Thymus (tissue), 11 donors: ENCODE data around the gene PARK7. TPM values are rescaled to one million over a fixed set of nuclear protein-coding genes. Genes with fewer than 3 reads are reported as not detected.

Experiments
- DNase-seq, 9 donors: peaks; one replicate each; pipeline ENCODE4 v3.0.0-alpha.2; 2013; ENCODE audit warnings: low spot score in 9 of 9, low read depth in 6 of 9, missing footprints in 1 of 9
- H3K27ac ChIP-seq, 2 donors: one replicate each; pipeline ENCODE4 v1.5.1; 2013; ENCODE audit warnings: control low read depth in 1 of 2, low read depth in 1 of 2, low read length in 1 of 2, mild to moderate bottlenecking in 1 of 2, moderate library complexity in 1 of 2
- H3K27me3 ChIP-seq, 2 donors: one replicate each; pipeline ENCODE4 v1.5.1; 2013; ENCODE audit warnings: low read length in 1 of 2; ENCODE audit not compliant: control insufficient read depth in 2 of 2, insufficient read depth in 1 of 2
- H3K36me3 ChIP-seq, 2 donors: one replicate each; pipeline ENCODE4 v1.5.1; 2013; ENCODE audit warnings: low read length in 1 of 2, mild to moderate bottlenecking in 1 of 2, moderate library complexity in 1 of 2; ENCODE audit not compliant: control insufficient read depth in 2 of 2, insufficient read depth in 2 of 2
- H3K4me1 ChIP-seq, 2 donors: one replicate each; pipeline ENCODE4 v1.5.1; 2013; ENCODE audit warnings: low read length in 2 of 2; ENCODE audit not compliant: control insufficient read depth in 2 of 2, insufficient read depth in 2 of 2
- H3K4me3 ChIP-seq, 2 donors: one replicate each; pipeline ENCODE4 v1.5.1; 2013; ENCODE audit warnings: low read length in 2 of 2, control low read depth in 1 of 2, mild to moderate bottlenecking in 1 of 2
- H3K9me3 ChIP-seq, 2 donors: one replicate each; pipeline ENCODE4 v1.5.1; 2013; ENCODE audit warnings: low read length in 1 of 2, mild to moderate bottlenecking in 1 of 2; ENCODE audit not compliant: control insufficient read depth in 2 of 2, insufficient read depth in 1 of 2
- WGBS: extraction: QIAGEN DNeasy Blood & Tissue Kit; methylation state at CpG from one replicate; pipeline ENCODE4 v1.1.7; 2013; 5-methylcytosine and 5-hydroxymethylcytosine counted together
- polyA plus RNA-seq: library from polyadenylated mRNA; stranded (reverse); fragments of 200-250 nt; gene quantifications from one replicate; pipeline ENCODE4 v1.2.3, GENCODE V29; 2013
- total RNA-seq: library from RNA; stranded (reverse); fragments of 120-200 nt; gene quantifications from one replicate; pipeline ENCODE4 v1.2.4, GENCODE V29; 2013
- donor health status: healthy.

The PARK7 gene
- total and polyA plus RNA-seq, 2 donors, result 259 to 326 TPM

- over 99% methylated on average over 5 of the region's 5 CpGs for WGBS
- Histone ChIP-seq H3K9me3 (no peaks in the 10 kb centered on the region), H3K27me3 (no peaks in the 10 kb centered on the region), H3K4me3 (no peak overlapping the region), H3K27ac (no peak overlapping the region), H3K4me1 (no peaks in the 10 kb centered on the region), H3K36me3 (no peaks in the 10 kb centered on the region)
- DNase-seq, result no peak
Observed at GRCh38 chr1:7995437-7995836, 33.9 kb downstream of the PARK7 start.

DNA sequence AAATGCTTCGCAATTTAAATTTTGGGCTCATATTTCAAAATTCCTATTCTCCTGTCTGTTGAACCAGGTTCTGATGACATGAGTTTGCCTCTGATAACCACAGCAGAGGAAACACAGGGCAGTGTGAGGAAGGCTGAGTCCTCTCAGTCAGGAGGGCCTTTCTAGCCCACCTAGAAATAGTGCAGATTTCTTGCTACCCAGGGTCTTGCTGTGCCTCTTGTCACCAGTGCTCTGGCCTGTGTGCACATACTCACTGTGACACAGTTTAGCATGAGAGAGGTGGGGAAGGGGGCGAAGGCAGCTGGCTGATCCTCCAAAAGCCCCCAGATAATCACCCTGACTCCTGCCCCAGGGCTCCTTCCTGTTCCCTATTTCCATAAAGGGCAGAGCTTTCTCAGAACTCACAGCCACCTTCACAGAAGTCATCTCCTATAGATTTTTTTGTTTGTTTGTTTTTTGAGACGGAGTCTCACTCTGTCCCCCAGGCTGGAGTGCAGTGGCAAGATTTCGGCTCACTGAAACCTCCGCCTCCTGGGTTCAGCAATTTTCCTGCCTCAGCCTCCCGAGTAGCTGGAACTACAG lies 40.9 kb downstream of the PARK7 start:
- peak overlapping the region in 1 of 2 donors; percentile 5 for H3K27ac ChIP-seq
- WGBS, result 98% methylated on average over 6 of the region's 6 CpGs

GRCh38 chr1:8002921-8003320 lies 41.4 kb downstream of the PARK7 start:
- Histone ChIP-seq H3K36me3 (peaks cover 0 to 3% of the 10 kb centered on the region in 2 donors), H3K27ac (no peak overlapping the region), H3K4me3 (no peak overlapping the region), H3K4me1 (peaks cover 0 to 10% of the 10 kb centered on the region in 2 donors), H3K9me3 (no peaks in the 10 kb centered on the region), H3K27me3 (no peaks in the 10 kb centered on the region)
- no peak for DNase-seq
- 97% methylated on average over 4 of the region's 4 CpGs for WGBS

More for the DNA sequence above, 40.9 kb downstream of the PARK7 start:
- Histone ChIP-seq H3K27me3 (no peaks in the 10 kb centered on the region), H3K9me3 (no peaks in the 10 kb centered on the region), H3K4me1 (peaks cover 0 to 10% of the 10 kb centered on the region in 2 donors), H3K36me3 (peaks cover 0 to 3% of the 10 kb centered on the region in 2 donors), H3K4me3 (no peak overlapping the region)
- DNase-seq, result no peak

GRCh38 chr1:8003438-8004112 lies 42.1 kb downstream of the PARK7 start:
- Histone ChIP-seq H3K4me3 (no peak overlapping the region), H3K36me3 (peaks cover 0 to 3% of the 10 kb centered on the region in 2 donors), H3K27me3 (no peaks in the 10 kb centered on the region), H3K27ac (peak overlapping the region in 1 of 2 donors; percentile 53), H3K4me1 (peaks cover 0 to 10% of the 10 kb centered on the region in 2 donors), H3K9me3 (no peaks in the 10 kb centered on the region)
- WGBS, result 97% methylated on average over 6 of the region's 6 CpGs
- DNase-seq, result no peak

- 91% methylated on average over 18 of the region's 18 CpGs for WGBS
- no peak for DNase-seq
- peaks cover 0 to 10% of the 10 kb centered on the region in 2 donors for H3K4me1 ChIP-seq
- H3K4me3 ChIP-seq, result no peak overlapping the region
- H3K27me3 ChIP-seq, result no peaks in the 10 kb centered on the region
- no peaks in the 10 kb centered on the region for H3K9me3 ChIP-seq
- peaks cover 0 to 3% of the 10 kb centered on the region in 2 donors for H3K36me3 ChIP-seq
- H3K27ac ChIP-seq, result peak overlapping the region; percentile 53 to 69
Observed at GRCh38 chr1:8004113-8004802, 42.7 kb downstream of the PARK7 start.

GRCh38 chr1:8004803-8005573 lies 43.5 kb downstream of the PARK7 start:
- H3K4me3 ChIP-seq, result no peak overlapping the region

GRCh38 chr1:8006037-8006963 lies 44.8 kb downstream of the PARK7 start:
- Histone ChIP-seq H3K9me3 (no peaks in the 10 kb centered on the region), H3K36me3 (peaks cover 0 to 3% of the 10 kb centered on the region in 2 donors), H3K27me3 (peaks cover 0 to 2% of the 10 kb centered on the region in 2 donors), H3K27ac (peak overlapping the region in 1 of 2 donors; percentile 55), H3K4me3 (no peak overlapping the region), H3K4me1 (peaks cover 0 to 10% of the 10 kb centered on the region in 2 donors)
- WGBS, result 94% methylated on average over 12 of the region's 12 CpGs
- no peak for DNase-seq

More at GRCh38 chr1:8004803-8005573, 43.5 kb downstream of the PARK7 start:
- H3K36me3 ChIP-seq, result peaks cover 0 to 3% of the 10 kb centered on the region in 2 donors
- peaks cover 0 to 10% of the 10 kb centered on the region in 2 donors for H3K4me1 ChIP-seq
- peak in 2 of 9 donors; percentile 13 to 16 for DNase-seq
- peak overlapping the region; percentile 55 to 74 for H3K27ac ChIP-seq
- H3K27me3 ChIP-seq, result peaks cover 0 to under 1% of the 10 kb centered on the region in 2 donors
- H3K9me3 ChIP-seq, result no peaks in the 10 kb centered on the region
- WGBS, result 90% methylated on average over 17 of the region's 17 CpGs
